Adrenal gland (tissue), 12 donors: ENCODE results near the gene ADAMTS12. TPM values are rescaled to one million over a fixed set of nuclear protein-coding genes. Genes with fewer than 3 reads are reported as not detected.
"Not testable (repeated sequence)": the region's sequence is repeated elsewhere in the genome, so short reads cannot be mapped to it uniquely, and the experiment has no call there.

Source experiments
- DNase-seq, 7 donors: peaks; one replicate each; pipeline ENCODE4 v3.0.0-alpha.2; 2019 to 2020
- H3K27ac ChIP-seq, 5 donors: fragments of 200-600 bp; sonication (generic) in 4 of 5; 1 replicate in 3 of 5; 2 replicates in 2 of 5; pipeline versions ENCODE4 v1.5.1 to v1.8.0; 2016 to 2020; ENCODE audit warnings: mild to moderate bottlenecking in 1 of 5
- H3K27me3 ChIP-seq: fragments of 200-600 bp; 2 replicates; pipeline ENCODE4 v1.8.0; 2021
- H3K36me3 ChIP-seq, 2 donors: fragments of 200-600 bp; replicated peaks in 1 of 2; 1 replicate in 1 of 2; 2 replicates in 1 of 2; pipeline versions ENCODE4 v1.5.1 to v1.8.0; 2018 to 2022
- H3K4me1 ChIP-seq, 2 donors: fragments of 200-600 bp; replicated peaks in 1 of 2; 1 replicate in 1 of 2; 2 replicates in 1 of 2; pipeline versions ENCODE4 v1.5.1 to v1.8.0; 2018 to 2021
- H3K4me3 ChIP-seq, 4 donors: fragments of 200-600 bp; sonication (generic) in 3 of 4; one replicate each; pipeline ENCODE4 v1.5.1; 2016 to 2018
- H3K9me3 ChIP-seq, 3 donors: fragments of 200-600 bp; sonication (generic) in 1 of 3; replicated peaks in 1 of 3; 1 replicate in 2 of 3; 2 replicates in 1 of 3; pipeline versions ENCODE4 v1.5.1 to v1.8.0; 2016 to 2021
- POLR2A ChIP-seq, 2 donors: fragments of 450-650 bp; IDR thresholded peaks; one replicate each; pipeline ENCODE4 v1.6.1; 2017; ENCODE audit warnings: antibody characterized with exemption in 2 of 2, mild to moderate bottlenecking in 2 of 2, moderate library complexity in 1 of 2
- WGBS, 4 donors: extraction: QIAGEN DNeasy Blood & Tissue Kit in 2 of 4; methylation state at CpG; one replicate each; pipeline versions ENCODE4 v1.1.5 to v1.1.7; 2013 to 2017; 5-methylcytosine and 5-hydroxymethylcytosine counted together
- intact Hi-C, 2 donors: fragments of 100-400 bp; cut with DNase I; formaldehyde crosslinking; loops; one replicate each; pipeline versions ENCODE4 v1.14.1 to v1.15.0; 2022 to 2023
- polyA plus RNA-seq, 3 donors: library from polyadenylated mRNA; stranded (reverse); fragments of 200-250 nt in 2 of 3; fragments of 350-450 nt in 1 of 3; fragmentation: Illumina TruSeq in 1 of 3; extraction: RNeasy Lipid Tissue Mini Kit (QIAGEN cat#74804) in 1 of 3; gene quantifications; one replicate each; pipeline ENCODE4 v1.2.3, GENCODE V29; 2013 to 2014
- total RNA-seq, 9 donors: library from RNA; depleted of rRNA in 4 of 9; stranded (reverse); fragments of >200 nt in 4 of 9; fragments of 120-200 nt in 1 of 9; fragmentation: NEBNext Ultra II Directional in 1 of 9; extraction: Animal tissue kit (Norgen Biotek cat#: 25700) in 1 of 9; gene quantifications; one replicate each; pipeline versions ENCODE4 v1.1.0 to v1.2.4, GENCODE V29; 2013 to 2023
- TF ChIP-seq, protein P1 (sequence below), 6 experiments: fragments of 450-650 bp in 4 of 6; fragments of 200-600 bp in 2 of 6; sonication (generic) in 1 of 6; IDR thresholded peaks; 1 replicate in 5 of 6; 2 replicates in 1 of 6; pipeline versions ENCODE4 v1.5.1 to v1.8.0; 2016 to 2021; ENCODE audit warnings: antibody characterized with exemption in 6 of 6, mild to moderate bottlenecking in 2 of 6, moderate library complexity in 1 of 6
- donor health status: healthy with polysubstance abuse.
- donor health status: Bipolar disorder and iron deficiency.
- donor health status: DM: yes; HTN: yes; CAD: no.
- donor health status: DM: no; HTN: no; CAD: no.
- donor health status: DM: no; HTN: no; CAD: no.
- donor health status: DM: yes; HTN: yes; CAD: no.

The ADAMTS12 gene
- total and polyA plus RNA-seq, 12 donors = 1.9 to 76.1 (median 10.5) TPM

DNA sequence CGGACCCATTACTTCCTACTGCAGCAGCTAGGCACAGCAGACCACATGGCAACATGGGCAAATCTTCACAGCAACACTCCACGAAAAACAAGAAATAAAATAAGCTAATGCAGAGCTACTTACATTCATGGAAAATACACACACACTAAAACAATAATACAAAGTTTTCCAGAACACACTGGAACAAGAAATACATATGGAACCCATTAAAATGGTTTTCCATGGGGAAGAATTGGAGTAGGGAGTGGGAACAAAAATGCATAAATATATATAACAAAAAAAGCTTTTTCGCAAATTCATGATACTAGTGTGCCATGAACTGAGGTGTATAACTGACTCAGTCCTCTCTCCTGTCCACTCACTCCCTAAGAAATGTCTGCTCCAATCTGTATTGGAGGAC is 8.3 kb downstream of the ADAMTS12 start:
- peaks cover 0 to 13% of the 10 kb centered on the region in 2 donors for H3K4me1 ChIP-seq
- H3K27ac ChIP-seq = no peak overlapping the region
- intact Hi-C loops = loop anchor here in 1 of 2 donors (10.0 kb wide), 1 partner anchor 49 kb away; no protein-coding TSS in a partner anchor
- H3K4me3 ChIP-seq = no peak overlapping the region
- H3K27me3 ChIP-seq = no peaks in the 10 kb centered on the region
- TF ChIP-seq POLR2A (IDR thresholded peaks at IDR 0.05) = no peak
- TF ChIP-seq, protein P1, sequence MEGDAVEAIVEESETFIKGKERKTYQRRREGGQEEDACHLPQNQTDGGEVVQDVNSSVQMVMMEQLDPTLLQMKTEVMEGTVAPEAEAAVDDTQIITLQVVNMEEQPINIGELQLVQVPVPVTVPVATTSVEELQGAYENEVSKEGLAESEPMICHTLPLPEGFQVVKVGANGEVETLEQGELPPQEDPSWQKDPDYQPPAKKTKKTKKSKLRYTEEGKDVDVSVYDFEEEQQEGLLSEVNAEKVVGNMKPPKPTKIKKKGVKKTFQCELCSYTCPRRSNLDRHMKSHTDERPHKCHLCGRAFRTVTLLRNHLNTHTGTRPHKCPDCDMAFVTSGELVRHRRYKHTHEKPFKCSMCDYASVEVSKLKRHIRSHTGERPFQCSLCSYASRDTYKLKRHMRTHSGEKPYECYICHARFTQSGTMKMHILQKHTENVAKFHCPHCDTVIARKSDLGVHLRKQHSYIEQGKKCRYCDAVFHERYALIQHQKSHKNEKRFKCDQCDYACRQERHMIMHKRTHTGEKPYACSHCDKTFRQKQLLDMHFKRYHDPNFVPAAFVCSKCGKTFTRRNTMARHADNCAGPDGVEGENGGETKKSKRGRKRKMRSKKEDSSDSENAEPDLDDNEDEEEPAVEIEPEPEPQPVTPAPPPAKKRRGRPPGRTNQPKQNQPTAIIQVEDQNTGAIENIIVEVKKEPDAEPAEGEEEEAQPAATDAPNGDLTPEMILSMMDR (IDR thresholded peaks at IDR 0.05) = no peak
- no peaks in the 10 kb centered on the region for H3K36me3 ChIP-seq
- DNase-seq = no peak
- no peaks in the 10 kb centered on the region for H3K9me3 ChIP-seq
- WGBS, 4 donors = 81 to 90% (median 89%) methylated on average over 3 of the region's 3 CpGs

GRCh38 chr5:33880319-33880718 is 11.5 kb downstream of the ADAMTS12 start:
- peaks cover 0 to 7% of the 10 kb centered on the region in 2 donors for H3K4me1 ChIP-seq
- no peaks in the 10 kb centered on the region for H3K27me3 ChIP-seq
- intact Hi-C loops = loop anchor here in 1 of 2 donors (10.0 kb wide), 1 partner anchor 46 kb away; no protein-coding TSS in a partner anchor
- peaks cover 0 to 5% (median 0%) of the 10 kb centered on the region in 3 donors for H3K9me3 ChIP-seq
- DNase-seq = no peak
- H3K27ac ChIP-seq = no peak overlapping the region
- TF ChIP-seq, protein P1 (IDR thresholded peaks at IDR 0.05) = no peak
- TF ChIP-seq POLR2A (IDR thresholded peaks at IDR 0.05) = no peak
- no peaks in the 10 kb centered on the region for H3K36me3 ChIP-seq
- 92 to 95% (median 93%) methylated on average over 3 of the region's 3 CpGs for WGBS, 4 donors
- H3K4me3 ChIP-seq = no peak overlapping the region

- WGBS, 4 donors = 69 to 86% (median 75%) methylated on average over 4 of the region's 4 CpGs
- Histone ChIP-seq H3K27me3 (no peaks in the 10 kb centered on the region), H3K4me1 (peaks cover 0 to 7% of the 10 kb centered on the region in 2 donors), H3K9me3 (peaks cover 0 to 5% (median 0%) of the 10 kb centered on the region in 3 donors), H3K4me3 (no peak overlapping the region), H3K27ac (no peak overlapping the region), H3K36me3 (no peaks in the 10 kb centered on the region)
- TF ChIP-seq, protein P1 (IDR thresholded peaks at IDR 0.05) = no peak
- no peak for TF ChIP-seq POLR2A (IDR thresholded peaks at IDR 0.05)
- DNase-seq = no peak
- intact Hi-C loops = no loop called here
Observed at GRCh38 chr5:33877449-33877848, 14.3 kb downstream of the ADAMTS12 start.

DNA sequence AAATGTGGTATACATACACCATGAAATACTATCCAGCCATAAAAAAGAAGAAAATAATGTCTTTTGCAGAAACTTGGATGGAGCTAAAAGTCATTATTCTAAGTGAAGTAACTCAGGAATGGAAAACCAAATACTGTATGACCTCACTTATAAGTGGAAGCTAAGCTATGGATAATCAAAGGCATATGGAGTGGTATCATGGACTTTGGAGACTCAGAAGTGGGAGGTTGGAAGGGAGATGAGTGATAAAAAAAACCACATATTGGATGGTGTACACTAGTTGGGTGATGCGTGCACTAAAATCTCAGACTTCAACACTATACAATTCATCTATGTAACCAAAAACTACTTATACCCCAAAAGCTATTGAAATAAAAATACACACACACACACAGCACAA is 24.5 kb downstream of the ADAMTS12 start:
- Histone ChIP-seq H3K36me3 (no peaks in the 10 kb centered on the region), H3K27me3 (no peaks in the 10 kb centered on the region), H3K9me3 (peaks cover 0 to 9% (median 0%) of the 10 kb centered on the region in 3 donors), H3K4me3 (no peak overlapping the region), H3K27ac (no peak overlapping the region), H3K4me1 (no peaks in the 10 kb centered on the region)
- TF ChIP-seq, protein P1 (IDR thresholded peaks at IDR 0.05) = no peak
- TF ChIP-seq POLR2A (IDR thresholded peaks at IDR 0.05) = no peak
- intact Hi-C loops = no loop called here
- no peak for DNase-seq
- WGBS, 4 donors = 96 to 100% (median 98%) methylated on average over 1 of the region's 1 CpG

- 30 to 93% (median 57%) methylated on average over 2 to 4 of the region's 4 CpGs for WGBS, 4 donors
- not testable (repeated sequence) for H3K27ac ChIP-seq, H3K27me3 ChIP-seq, DNase-seq, H3K4me1 ChIP-seq, H3K36me3 ChIP-seq, H3K9me3 ChIP-seq, H3K4me3 ChIP-seq
- intact Hi-C loops = loop anchor here in 1 of 2 donors (10.0 kb wide), 1 partner anchor 76 kb away; the partner anchor contains the start of gene RXFP3
Observed at GRCh38 chr5:33859177-33859576, 32.6 kb downstream of the ADAMTS12 start.
